Cerebellar cortex (tissue), 1 donor: ENCODE data around the gene RASSF8.

ENCODE experiments used
- DNase-seq: peaks from one replicate; pipeline ENCODE4 v3.0.0-alpha.2; 2015; ENCODE audit warnings: low spot score

The RASSF8 gene

GRCh38 chr12:26109343-26109881 is 150.9 kb downstream of the RASSF8 start:
- DNase-seq: no peak

GRCh38 chr12:26112232-26112631 is 153.8 kb downstream of the RASSF8 start:
- DNase-seq: no peak

GRCh38 chr12:26112703-26113147 is 154.2 kb downstream of the RASSF8 start:
- DNase-seq: peak; percentile 43

- no peak for DNase-seq
Measured at GRCh38 chr12:26113181-26113654, 154.7 kb downstream of the RASSF8 start.

GRCh38 chr12:26113853-26114719 is 155.6 kb downstream of the RASSF8 start:
- peak; percentile 90 for DNase-seq

GRCh38 chr12:26114720-26115401 is 156.4 kb downstream of the RASSF8 start:
- peak; percentile 53 for DNase-seq

GRCh38 chr12:26116829-26117715 is 158.6 kb downstream of the RASSF8 start:
- DNase-seq: no peak

- DNase-seq: no peak
Measured at GRCh38 chr12:26118308-26118707, 159.8 kb downstream of the RASSF8 start.

GRCh38 chr12:26119391-26119989 is 161.0 kb downstream of the RASSF8 start:
- peak; percentile 87 for DNase-seq

GRCh38 chr12:26120561-26121274 is 162.2 kb downstream of the RASSF8 start:
- DNase-seq: peak; percentile 68

GRCh38 chr12:26121323-26122060 is 163.0 kb downstream of the RASSF8 start:
- peak; percentile 61 for DNase-seq

- DNase-seq: no peak
Measured at GRCh38 chr12:26122061-26122680, 163.7 kb downstream of the RASSF8 start.

GRCh38 chr12:26122681-26123481 is 164.4 kb downstream of the RASSF8 start:
- DNase-seq: peak; percentile 79

GRCh38 chr12:26123482-26123980 is 165.0 kb downstream of the RASSF8 start:
- DNase-seq: no peak

GRCh38 chr12:26124446-26125399 is 166.2 kb downstream of the RASSF8 start, which contains the start of gene BHLHE41:
Gene BHLHE41 (minus strand): TSS chr12:26125037. CDS start chr12:26124779, 258 bp downstream.
- DNase-seq: peak; percentile 84

- peak; percentile 91 for DNase-seq
Measured at GRCh38 chr12:26125400-26126339, 167.2 kb downstream of the RASSF8 start.
